H1 (cell line): Measurements from ENCODE around the gene LAX1. TPM values are rescaled to one million over a fixed set of nuclear protein-coding genes. Genes with fewer than 3 reads are reported as not detected.

Source experiments
- SP1 ChIP-seq: IDR thresholded peaks from 2 replicates; pipeline ENCODE4 v1.6.1; 2011; ENCODE audit warnings: low read depth, low read length
- polyA plus RNA-seq, 7 experiments: library from polyadenylated mRNA; depleted of rRNA in 3 of 7; stranded (reverse) in 5 of 7; unstranded in 2 of 7; fragments of >200 nt in 5 of 7; fragments of 200-250 nt in 2 of 7; gene quantifications; 1 replicate in 5 of 7; 2 replicates in 1 of 7; 4 replicates in 1 of 7; pipeline versions ENCODE4 v1.2.1 to v1.2.3, GENCODE V29; 2011 to 2013; ENCODE audit warnings: missing spikeins in 2 of 7, mixed read lengths in 2 of 7
- total RNA-seq: library from RNA; stranded (reverse); fragmentation: NEBNext Ultra II Directional; extraction: Animal tissue kit (Norgen Biotek cat#: 25700); gene quantifications from 2 replicates; pipeline ENCODE4 v1.2.1, GENCODE V29; 2021
- TF ChIP-seq, protein P1 (sequence below): IDR thresholded peaks from 2 replicates; pipeline ENCODE4 v1.6.1; 2011; ENCODE audit warnings: low read length, improper control_type of control experiment

LAX1 gene
- total and polyA plus RNA-seq, 2 of the 8 experiments (the other 6 are each of a cell fraction or from before 2014, with no cell fraction given) = 0.11 TPM; not detected in 1

DNA sequence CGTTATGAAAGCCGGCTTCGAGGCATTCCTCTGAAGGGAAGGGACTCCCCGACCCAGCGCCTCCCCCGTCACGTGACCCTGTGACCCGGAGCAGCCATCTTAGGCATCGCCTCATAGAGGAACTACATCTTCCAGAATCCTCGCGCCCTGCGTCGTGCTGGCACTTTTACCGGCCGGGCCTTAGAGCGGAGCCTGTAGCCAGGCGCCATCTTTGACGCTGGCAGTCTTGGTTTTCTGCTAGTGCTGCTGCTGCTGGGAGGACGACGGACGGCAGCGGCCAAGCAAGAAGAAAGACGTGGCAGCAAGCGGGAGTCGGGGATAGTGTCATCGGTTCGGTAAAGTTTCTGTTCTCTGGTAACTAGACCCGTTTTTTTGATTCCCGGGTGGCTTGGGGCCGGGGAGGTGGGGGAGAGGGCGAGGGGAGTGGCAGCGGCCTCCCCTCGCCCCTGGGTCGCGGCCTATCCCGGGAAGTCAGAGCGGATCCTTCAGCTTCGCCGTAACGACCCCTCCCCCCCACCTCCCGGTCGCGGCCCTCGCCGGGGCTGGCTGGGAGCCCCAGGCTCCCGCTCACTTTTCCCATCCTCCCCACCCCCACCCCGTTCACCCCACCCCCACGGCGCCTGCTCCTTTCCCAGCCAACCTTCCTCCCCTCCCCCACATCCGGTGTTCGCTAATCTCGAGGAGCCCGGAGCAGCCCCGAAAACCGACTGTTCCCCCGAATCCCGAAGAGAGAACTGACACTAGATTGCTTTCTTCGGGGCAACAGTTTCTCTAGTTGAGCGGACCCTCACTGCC lies 30.7 kb downstream of the LAX1 start, which contains the start of the genes ZBED6 and ZC3H11A (continued):
- TF ChIP-seq, protein P1, sequence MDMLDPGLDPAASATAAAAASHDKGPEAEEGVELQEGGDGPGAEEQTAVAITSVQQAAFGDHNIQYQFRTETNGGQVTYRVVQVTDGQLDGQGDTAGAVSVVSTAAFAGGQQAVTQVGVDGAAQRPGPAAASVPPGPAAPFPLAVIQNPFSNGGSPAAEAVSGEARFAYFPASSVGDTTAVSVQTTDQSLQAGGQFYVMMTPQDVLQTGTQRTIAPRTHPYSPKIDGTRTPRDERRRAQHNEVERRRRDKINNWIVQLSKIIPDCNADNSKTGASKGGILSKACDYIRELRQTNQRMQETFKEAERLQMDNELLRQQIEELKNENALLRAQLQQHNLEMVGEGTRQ = peak; percentile 98
- TF ChIP-seq SP1 = 0 out of 2 replicates have a peak, but pooled peaks have one; percentile 38
